ENCODE measurements around the gene CMC4. TPM values are rescaled to one million over a fixed set of nuclear protein-coding genes. Genes with fewer than 3 reads are reported as not detected.
A peak's percentile ranks its signal among the peaks of the same experiment; 100 is the strongest.

The CMC4 gene
- total RNA-seq, 2 experiments from 2014 or later = 3.4 to 3.7 TPM

DNA sequence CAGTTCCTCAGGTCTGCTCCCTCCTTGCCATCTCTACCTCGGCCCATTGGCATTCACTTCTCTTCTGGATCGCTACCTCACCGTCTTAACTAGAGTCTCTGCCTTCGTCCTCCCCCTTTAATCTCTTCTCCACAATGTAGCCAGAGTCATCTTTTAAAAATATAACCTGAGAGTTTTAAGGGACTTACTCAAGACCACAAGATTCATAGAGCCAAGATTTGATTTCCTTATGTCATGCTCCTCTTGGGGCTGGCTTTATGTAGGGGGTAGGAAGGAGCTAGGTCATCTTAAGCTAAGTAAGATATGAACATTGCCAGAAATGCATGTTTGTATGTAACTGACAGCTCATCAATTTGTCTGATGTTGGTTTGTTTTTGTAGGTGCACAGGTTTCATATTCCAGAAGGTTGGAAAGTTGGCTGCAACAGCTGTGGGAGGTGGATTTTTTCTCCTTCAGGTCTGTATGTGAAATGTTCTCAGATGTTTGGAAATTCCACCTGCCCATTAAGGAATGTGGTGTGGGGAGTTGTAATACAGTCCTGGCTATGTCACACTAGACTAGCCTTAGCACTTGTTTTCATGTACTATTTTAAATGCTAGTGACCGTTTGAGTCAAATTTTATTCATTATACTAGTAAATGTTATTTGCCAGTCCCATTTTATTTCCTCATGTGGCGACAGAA, 24.7 kb downstream of the CMC4 start:
- DNase-seq (no peak), ATAC-seq (no peak)
- Mint-ChIP-seq H3K4me3 (no peak overlapping the region), H3K9me3 (ENCODE audit: low read depth) (no peaks in the 10 kb centered on the region), H3K36me3 (peaks cover 4% of the 10 kb centered on the region), H3K4me1 (peaks cover 5% of the 10 kb centered on the region), H3K27ac (no peak overlapping the region), H3K27me3 (no peaks in the 10 kb centered on the region)
- CTCF ChIA-PET = interaction anchor here (1.3 kb wide), 1 partner anchor 9 kb away, joined by 3 read pairs; no protein-coding TSS in a partner anchor

DNA sequence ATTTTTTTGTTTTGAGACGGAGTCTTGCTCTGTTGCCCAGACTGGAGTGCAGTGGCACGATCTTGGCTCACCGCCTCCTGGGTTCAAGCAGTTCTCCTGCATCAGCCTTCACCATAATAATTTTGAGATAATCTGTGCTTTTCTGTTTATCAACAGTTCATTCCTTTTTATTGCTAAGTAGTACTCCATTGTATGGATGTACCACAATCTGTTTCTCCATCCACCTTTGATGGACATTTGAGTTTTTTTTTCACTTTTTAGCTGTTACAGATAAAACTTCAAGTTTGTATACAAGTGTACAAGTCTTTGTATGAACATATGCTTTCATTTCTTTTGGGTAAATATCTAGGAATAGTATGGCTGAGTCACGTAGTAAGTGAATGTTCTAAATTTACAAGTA, 35.2 kb downstream of the CMC4 start:
- CTCF ChIA-PET = no interaction called here

GRCh38 chrX:155031657-155032056, 39.3 kb downstream of the CMC4 start:
- DNase-seq (no peak), ATAC-seq (no peak)
- H3K36me3 Mint-ChIP-seq = peaks cover 19% of the 10 kb centered on the region
- no peaks in the 10 kb centered on the region for H3K27me3 Mint-ChIP-seq
- H3K9me3 Mint-ChIP-seq (ENCODE audit: low read depth) = no peaks in the 10 kb centered on the region
- H3K27ac Mint-ChIP-seq = no peak overlapping the region
- CTCF ChIA-PET = no interaction called here
- no peak overlapping the region for H3K4me3 Mint-ChIP-seq
- H3K4me1 Mint-ChIP-seq = peaks cover 18% of the 10 kb centered on the region

More for the DNA sequence above, 35.2 kb downstream of the CMC4 start:
- Mint-ChIP-seq H3K36me3 (peaks cover 31% of the 10 kb centered on the region), H3K4me1 (peaks cover 7% of the 10 kb centered on the region), H3K9me3 (ENCODE audit: low read depth) (no peaks in the 10 kb centered on the region), H3K4me3 (no peak overlapping the region), H3K27ac (no peak overlapping the region), H3K27me3 (no peaks in the 10 kb centered on the region)
- DNase-seq (no peak), ATAC-seq (no peak)

DNA sequence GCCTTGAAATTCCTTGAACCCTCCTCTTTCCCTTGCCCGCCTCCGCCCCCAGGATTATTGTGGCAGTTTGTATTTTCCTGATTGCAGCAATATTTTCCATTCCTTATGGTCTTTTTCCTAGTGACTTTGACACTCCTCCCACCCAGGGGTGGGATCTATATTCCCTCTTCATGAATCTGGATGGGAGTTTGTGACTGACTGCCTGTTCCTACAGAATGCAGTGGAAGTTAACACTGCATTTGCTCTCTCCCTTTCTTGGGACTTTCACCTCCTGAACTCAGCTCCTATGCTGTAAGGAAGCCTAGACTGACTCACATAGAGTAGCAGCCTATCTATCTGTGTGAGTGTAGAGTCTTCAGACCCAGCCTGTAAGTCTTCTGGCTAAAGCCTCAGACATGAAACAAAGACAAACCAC, 42.1 kb downstream of the CMC4 start:
- peaks cover 3% of the 10 kb centered on the region for H3K36me3 Mint-ChIP-seq
- H3K4me3 Mint-ChIP-seq = peak overlapping the region; percentile 85
- ATAC-seq (no peak), DNase-seq (no peak)
- H3K27me3 Mint-ChIP-seq = no peaks in the 10 kb centered on the region
- no peaks in the 10 kb centered on the region for H3K9me3 Mint-ChIP-seq (ENCODE audit: low read depth)
- CTCF ChIA-PET = interaction anchor here (1.0 to 1.6 kb wide), 3 partner anchors 9 to 111 kb away, joined by 3 to 4 read pairs (median 4); no protein-coding TSS in a partner anchor
- H3K4me1 Mint-ChIP-seq = peaks cover 18% of the 10 kb centered on the region
- H3K27ac Mint-ChIP-seq = peak overlapping the region; percentile 97

DNA sequence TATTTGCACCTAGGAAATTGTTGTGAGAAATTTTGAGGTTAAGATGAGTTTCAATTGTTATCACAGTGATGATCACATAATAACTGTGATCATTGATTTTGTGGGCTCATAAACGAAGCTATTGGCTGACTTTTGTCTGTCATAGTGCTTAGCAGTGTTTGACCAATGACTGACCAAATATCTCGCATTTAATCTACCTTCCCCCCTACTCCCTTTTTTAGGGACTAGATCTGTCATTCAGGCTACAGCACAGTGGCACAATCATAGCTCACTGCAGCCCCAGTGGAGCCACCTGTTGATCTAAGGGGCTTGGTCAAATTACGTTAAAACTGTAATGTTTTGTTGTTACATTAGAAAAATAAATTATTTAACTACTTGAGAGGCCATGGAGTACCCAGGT, 42.8 kb downstream of the CMC4 start:
- Mint-ChIP-seq H3K4me3 (peak overlapping the region; percentile 85), H3K27me3 (no peaks in the 10 kb centered on the region), H3K4me1 (peaks cover 18% of the 10 kb centered on the region), H3K36me3 (peaks cover 3% of the 10 kb centered on the region), H3K9me3 (ENCODE audit: low read depth) (no peaks in the 10 kb centered on the region), H3K27ac (peak overlapping the region; percentile 97)
- no peak for ATAC-seq
- CTCF ChIA-PET = interaction anchor here (1.0 to 1.6 kb wide), 3 partner anchors 9 to 110 kb away, joined by 3 to 4 read pairs (median 4); no protein-coding TSS in a partner anchor
- DNase-seq = peak; percentile 41

GRCh38 chrX:155027509-155028066, 43.3 kb downstream of the CMC4 start:
- Mint-ChIP-seq H3K36me3 (peaks cover 3% of the 10 kb centered on the region), H3K4me1 (peaks cover 18% of the 10 kb centered on the region), H3K27me3 (no peaks in the 10 kb centered on the region), H3K4me3 (peak overlapping the region; percentile 85), H3K27ac (peak overlapping the region; percentile 97), H3K9me3 (ENCODE audit: low read depth) (no peaks in the 10 kb centered on the region)
- CTCF ChIA-PET = interaction anchor here (1.2 to 1.6 kb wide), 4 partner anchors 29 to 110 kb away, joined by 4 to 10 read pairs (median 4); no protein-coding TSS in a partner anchor
- ATAC-seq (peak; percentile 25), DNase-seq (peak; percentile 43)

DNA sequence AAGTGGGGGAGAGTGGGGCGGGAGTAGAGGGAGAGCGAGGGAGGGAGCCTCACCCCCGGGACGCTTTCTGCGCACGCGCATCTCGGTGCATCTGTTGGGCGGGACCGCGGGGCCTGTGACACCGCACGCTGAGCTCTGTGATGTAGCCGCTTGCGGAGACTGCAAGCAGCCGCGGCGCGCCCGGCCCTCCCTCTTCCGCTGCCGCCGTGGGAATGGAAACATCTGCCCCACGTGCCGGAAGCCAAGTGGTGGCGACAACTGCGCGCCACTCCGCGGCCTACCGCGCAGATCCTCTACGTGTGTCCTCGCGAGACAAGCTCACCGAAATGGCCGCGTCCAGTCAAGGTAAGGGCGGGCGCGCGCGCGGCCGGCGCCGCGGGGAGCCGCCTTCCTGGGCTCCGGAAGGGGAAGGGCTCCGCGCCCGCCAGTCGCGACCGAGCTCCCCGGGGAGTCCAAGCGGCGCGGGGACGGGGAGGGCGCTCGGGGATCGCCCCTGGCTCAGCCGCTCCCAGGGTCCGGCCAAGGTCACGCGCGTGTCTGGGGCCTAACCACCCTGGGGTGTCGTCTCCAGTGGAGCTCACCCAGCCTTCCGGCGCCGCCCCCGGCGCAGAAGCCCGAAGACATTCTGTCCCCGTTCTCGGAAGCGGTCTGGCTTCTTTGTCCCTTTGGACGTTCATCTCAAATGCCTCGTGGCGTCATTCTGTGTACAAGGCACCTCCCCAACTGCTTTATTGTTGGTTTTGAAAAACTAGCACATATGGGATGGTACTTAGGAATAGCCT, 44.0 kb downstream of the CMC4 start, which contains the start of gene FUNDC2:
Gene FUNDC2 (plus strand): TSS at position 118 of the 782 bp plus-strand sequence. CDS start 95 bp downstream, at position 213.
- DNase-seq (peak; percentile 96), ATAC-seq (peak; percentile 86)
- Mint-ChIP-seq H3K4me1 (peaks cover 18% of the 10 kb centered on the region), H3K27ac (peak within 1 kb of the TSS; percentile 97), H3K27me3 (no peaks in the 10 kb centered on the region), H3K4me3 (peak within 1 kb of the TSS; percentile 85), H3K36me3 (peaks cover 3% of the 10 kb centered on the region), H3K9me3 (ENCODE audit: low read depth) (no peaks in the 10 kb centered on the region)
- CTCF ChIA-PET = interaction anchor here (1.0 to 1.4 kb wide), 4 partner anchors 22 to 109 kb away, joined by 3 to 10 read pairs (median 4); no protein-coding TSS in a partner anchor

DNA sequence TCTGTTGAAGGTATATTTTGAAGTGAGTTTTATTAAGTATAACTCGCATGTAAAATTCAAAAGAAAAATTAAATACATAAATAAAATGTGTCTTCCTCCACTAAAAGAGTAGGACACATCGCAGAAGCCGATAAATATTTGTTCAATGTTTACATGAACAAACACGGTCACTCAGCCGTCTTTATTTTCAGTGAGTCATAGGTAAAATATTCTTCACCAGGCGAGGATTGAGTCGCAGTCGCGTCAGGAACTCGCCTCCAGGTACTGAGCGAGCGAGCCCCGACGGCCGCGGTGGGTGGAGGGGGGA, 44.6 kb downstream of the CMC4 start:
- peak overlapping the region; percentile 86 for H3K27ac Mint-ChIP-seq
- ATAC-seq = no peak
- no peaks in the 10 kb centered on the region for H3K9me3 Mint-ChIP-seq (ENCODE audit: low read depth)
- no peak for DNase-seq
- no peaks in the 10 kb centered on the region for H3K27me3 Mint-ChIP-seq
- H3K4me1 Mint-ChIP-seq = peaks cover 16% of the 10 kb centered on the region
- H3K4me3 Mint-ChIP-seq = peak overlapping the region; percentile 85
- CTCF ChIA-PET = interaction anchor here (1.0 to 1.4 kb wide), 4 partner anchors 23 to 109 kb away, joined by 3 to 10 read pairs (median 4); no protein-coding TSS in a partner anchor
- H3K36me3 Mint-ChIP-seq = peaks cover 2% of the 10 kb centered on the region

DNA sequence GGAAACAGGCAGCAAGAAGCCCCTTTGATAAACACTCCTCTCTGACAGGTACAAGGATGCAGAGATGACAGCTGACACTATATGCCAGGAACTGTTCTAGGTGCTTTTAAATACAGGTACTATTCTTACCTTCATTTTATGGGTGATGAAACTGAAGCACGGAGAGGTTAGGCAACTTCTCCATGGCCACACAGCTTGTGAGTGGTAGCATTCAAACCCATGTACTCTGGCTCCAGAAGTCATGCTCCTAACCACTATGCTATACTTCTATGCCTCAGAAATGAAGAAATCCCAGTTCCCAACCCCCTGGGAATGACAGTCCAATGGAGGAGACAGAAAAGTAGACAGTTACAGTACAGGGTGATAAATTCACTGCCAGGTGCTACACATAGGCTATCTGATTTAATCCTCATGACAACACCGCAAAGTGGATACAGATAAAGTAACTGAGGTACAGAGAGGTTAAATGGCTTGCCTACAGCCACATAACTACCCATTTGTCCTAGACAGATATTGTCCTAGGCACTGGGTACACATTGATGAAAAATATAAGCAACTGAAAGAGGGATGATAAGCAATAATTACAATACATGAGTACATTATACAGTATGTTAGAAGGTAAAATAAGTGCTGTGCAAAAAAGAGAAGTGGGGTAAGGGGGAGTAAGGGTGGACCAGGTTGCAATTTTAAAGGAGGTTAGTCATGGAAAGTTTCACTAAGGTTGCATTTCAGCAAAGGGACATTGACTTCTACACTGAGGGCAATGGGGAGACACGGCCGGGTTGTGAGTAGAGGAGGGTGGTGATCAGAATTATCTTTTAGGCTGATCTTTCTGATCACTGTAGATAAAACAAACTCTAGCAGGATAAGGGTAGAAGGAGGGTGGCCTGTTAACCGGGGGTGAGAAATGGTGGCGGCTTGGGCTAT, 46.8 kb downstream of the CMC4 start:
- no peak for DNase-seq
- Mint-ChIP-seq H3K27ac (no peak overlapping the region), H3K36me3 (no peaks in the 10 kb centered on the region), H3K9me3 (ENCODE audit: low read depth) (no peaks in the 10 kb centered on the region), H3K27me3 (no peaks in the 10 kb centered on the region), H3K4me3 (no peak overlapping the region), H3K4me1 (peaks cover 9% of the 10 kb centered on the region)
- no peak for ATAC-seq
- CTCF ChIA-PET = no interaction called here

- Mint-ChIP-seq H3K27me3 (no peaks in the 10 kb centered on the region), H3K36me3 (no peaks in the 10 kb centered on the region), H3K4me3 (no peak within 1 kb of the TSS), H3K9me3 (ENCODE audit: low read depth) (no peaks in the 10 kb centered on the region), H3K4me1 (no peaks in the 10 kb centered on the region), H3K27ac (no peak within 1 kb of the TSS)
- CTCF ChIA-PET = interaction anchor here (1.6 kb wide), 1 partner anchor 105 kb away, joined by 4 read pairs; no protein-coding TSS in a partner anchor
- DNase-seq (no peak), ATAC-seq (no peak)
Observed at GRCh38 chrX:155022585-155022984, 48.4 kb downstream of the CMC4 start, which contains the start of gene F8. Gene F8 (minus strand): TSS chrX:155022723. CDS start chrX:155022552, 171 bp downstream.

DNA sequence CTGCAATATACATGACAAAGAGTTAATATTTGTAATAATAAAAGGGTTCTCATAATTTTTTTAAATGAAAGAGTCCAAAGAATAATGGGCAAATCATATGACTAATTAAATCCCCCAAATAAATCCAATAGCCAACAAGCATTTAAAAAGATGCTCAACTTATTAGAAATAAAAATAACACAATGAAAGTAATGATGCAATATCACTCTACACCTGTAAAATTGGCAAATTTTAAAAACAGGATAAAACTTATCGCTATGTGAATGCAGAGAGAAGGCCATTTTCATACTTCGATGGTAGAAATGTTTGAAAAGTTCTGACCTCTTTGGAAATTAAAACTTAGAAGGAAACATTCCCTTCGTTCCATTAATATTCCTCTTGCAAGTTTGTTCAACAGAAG, 50.3 kb downstream of the CMC4 start:
- Mint-ChIP-seq H3K27me3 (no peaks in the 10 kb centered on the region), H3K9me3 (ENCODE audit: low read depth) (no peaks in the 10 kb centered on the region), H3K4me1 (no peaks in the 10 kb centered on the region), H3K36me3 (no peaks in the 10 kb centered on the region), H3K4me3 (no peak overlapping the region), H3K27ac (no peak overlapping the region)
- CTCF ChIA-PET = no interaction called here
- DNase-seq (no peak), ATAC-seq (no peak)
